Astrocyte of the spinal cord (primary cell): ENCODE results near the gene PHF23.

Source experiments
- DNase-seq: peaks from one replicate; pipeline ENCODE4 v3.0.0; 2011; ENCODE audit warnings: low read depth, low spot score
- H3K4me3 ChIP-seq: 2 replicates; pipeline ENCODE4 v1.5.1; 2011; ENCODE audit warnings: low read depth, mild to moderate bottlenecking, low read length, moderate library complexity
- CTCF ChIP-seq: IDR thresholded peaks from 2 replicates; pipeline ENCODE4 v1.5.1; 2012; ENCODE audit warnings: low read depth, mild to moderate bottlenecking, low read length, inconsistent platforms
- in situ Hi-C: cut with HindIII; loops from 2 replicates; pipeline ENCODE4 v1.10.0; 2017; ENCODE audit warnings: low sequenced_read_pairs

The PHF23 gene

GRCh38 chr17:7216242-7217112 lies 22.8 kb downstream of the PHF23 start:
- peak overlapping the region; percentile 71 for H3K4me3 ChIP-seq
- DNase-seq, result no peak
- in situ Hi-C loops, result no loop called here

GRCh38 chr17:7215652-7216180 lies 23.5 kb downstream of the PHF23 start:
- H3K4me3 ChIP-seq, result peak overlapping the region; percentile 71
- no peak for DNase-seq
- in situ Hi-C loops, result no loop called here
- no peak for TF ChIP-seq CTCF

More at GRCh38 chr17:7216242-7217112, 22.8 kb downstream of the PHF23 start:
- no peak for TF ChIP-seq CTCF

GRCh38 chr17:7215136-7215638 lies 24.1 kb downstream of the PHF23 start:
- no peak for TF ChIP-seq CTCF
- no peak for DNase-seq
- in situ Hi-C loops, result no loop called here
- H3K4me3 ChIP-seq, result peak overlapping the region; percentile 40

GRCh38 chr17:7214300-7215135 lies 24.7 kb downstream of the PHF23 start:
- peak overlapping the region; percentile 40 for H3K4me3 ChIP-seq
- peak; percentile 67 for TF ChIP-seq CTCF
- in situ Hi-C loops, result no loop called here
- DNase-seq, result peak; percentile 98

- in situ Hi-C loops, result no loop called here
- TF ChIP-seq CTCF, result peak; percentile 60
- peak; percentile 79 for DNase-seq
- peak overlapping the region; percentile 40 for H3K4me3 ChIP-seq
Observed at GRCh38 chr17:7213895-7214299, 25.4 kb downstream of the PHF23 start.

- no peak for TF ChIP-seq CTCF
- DNase-seq, result no peak
- peak overlapping the region; percentile 21 for H3K4me3 ChIP-seq
- in situ Hi-C loops, result no loop called here
Observed at GRCh38 chr17:7211491-7212273, 27.6 kb downstream of the PHF23 start.
